ENCODE data around the gene FN3K.

Gene FN3K

GRCh38 chr17:82797061-82797460 lies 61.6 kb downstream of the FN3K start:
- DNase-seq: no peak

DNA sequence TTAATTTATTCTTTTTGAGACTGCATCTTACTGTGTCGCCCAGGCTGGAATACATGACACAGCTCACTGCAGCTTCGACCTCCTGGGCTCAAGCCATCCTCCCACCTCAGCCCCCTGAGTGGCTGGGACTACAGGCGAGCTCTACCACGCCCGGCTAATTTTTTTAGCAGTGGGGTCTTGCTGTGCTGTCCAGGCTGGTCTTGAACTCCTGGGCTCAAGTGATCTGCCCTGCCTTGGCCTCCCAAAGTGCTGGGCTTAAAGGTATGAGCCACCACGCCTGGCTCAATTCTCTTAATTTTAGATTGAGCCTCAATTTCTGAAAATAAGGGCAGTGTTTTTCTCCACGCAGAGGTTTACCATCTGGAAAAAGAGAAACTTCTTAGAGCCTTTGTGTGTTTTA lies 63.3 kb downstream of the FN3K start:
- no peak for DNase-seq

GRCh38 chr17:82799591-82799990 lies 64.2 kb downstream of the FN3K start:
- DNase-seq: no peak
